ENCODE data around the gene HPCA.

Gene HPCA

DNA sequence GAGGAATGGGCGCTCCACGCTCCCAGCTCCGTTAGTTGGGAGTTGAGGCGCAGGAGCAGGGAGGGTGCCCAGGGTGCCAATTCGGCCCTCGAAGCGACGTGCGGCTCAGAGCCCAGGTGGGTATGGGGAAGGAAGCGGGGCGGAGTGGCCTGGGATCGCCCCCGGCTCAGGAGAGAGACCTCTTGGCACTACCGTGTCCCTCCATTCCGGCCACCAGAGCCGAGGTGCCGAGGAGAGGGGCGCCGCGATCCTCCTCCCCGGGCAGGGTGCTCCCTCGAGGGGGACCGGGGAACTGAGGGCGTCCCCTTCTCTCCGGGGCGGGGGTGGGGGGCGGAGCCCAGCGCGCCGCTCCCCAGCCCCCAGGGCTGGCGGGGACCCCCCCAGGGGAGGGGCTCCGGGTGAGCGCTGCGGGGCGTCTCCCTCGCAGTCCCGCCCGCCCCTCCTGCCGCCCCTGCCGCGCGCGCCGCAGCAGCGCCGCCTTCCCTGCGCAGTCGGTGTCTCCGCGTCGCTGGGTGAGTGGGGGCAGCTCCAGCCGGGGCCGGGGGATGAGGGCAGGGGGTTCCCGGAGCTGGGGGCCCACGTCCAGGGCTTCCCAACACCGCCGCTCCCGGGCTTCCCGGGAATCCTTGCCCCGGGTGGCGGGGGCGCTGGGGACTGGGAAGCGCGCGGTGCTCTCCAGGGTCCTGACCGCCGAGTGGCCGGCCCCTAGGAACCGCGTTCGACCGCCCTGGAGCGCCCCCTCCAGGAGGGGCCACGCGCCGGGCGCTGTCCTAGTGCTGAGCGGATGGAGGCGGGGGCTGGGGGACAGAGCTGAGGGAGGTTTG lies at the start of gene HPCA:
HPCA (plus strand) TSS at position 488 of the 824 bp plus-strand sequence. CDS start 2,408 bp downstream, outside the sequence.
- no peak within 1 kb of the TSS for H3K4me3 ChIP-seq (ENCODE audit: control insufficient read depth, low read depth, low read length)
- TF ChIP-seq, protein P1, sequence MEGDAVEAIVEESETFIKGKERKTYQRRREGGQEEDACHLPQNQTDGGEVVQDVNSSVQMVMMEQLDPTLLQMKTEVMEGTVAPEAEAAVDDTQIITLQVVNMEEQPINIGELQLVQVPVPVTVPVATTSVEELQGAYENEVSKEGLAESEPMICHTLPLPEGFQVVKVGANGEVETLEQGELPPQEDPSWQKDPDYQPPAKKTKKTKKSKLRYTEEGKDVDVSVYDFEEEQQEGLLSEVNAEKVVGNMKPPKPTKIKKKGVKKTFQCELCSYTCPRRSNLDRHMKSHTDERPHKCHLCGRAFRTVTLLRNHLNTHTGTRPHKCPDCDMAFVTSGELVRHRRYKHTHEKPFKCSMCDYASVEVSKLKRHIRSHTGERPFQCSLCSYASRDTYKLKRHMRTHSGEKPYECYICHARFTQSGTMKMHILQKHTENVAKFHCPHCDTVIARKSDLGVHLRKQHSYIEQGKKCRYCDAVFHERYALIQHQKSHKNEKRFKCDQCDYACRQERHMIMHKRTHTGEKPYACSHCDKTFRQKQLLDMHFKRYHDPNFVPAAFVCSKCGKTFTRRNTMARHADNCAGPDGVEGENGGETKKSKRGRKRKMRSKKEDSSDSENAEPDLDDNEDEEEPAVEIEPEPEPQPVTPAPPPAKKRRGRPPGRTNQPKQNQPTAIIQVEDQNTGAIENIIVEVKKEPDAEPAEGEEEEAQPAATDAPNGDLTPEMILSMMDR (conservative IDR thresholded peaks at IDR 0.05; ENCODE audit: control insufficient read depth, insufficient read depth, low read depth, low read length): peak; percentile 48
- peak; percentile 41 for DNase-seq (ENCODE audit: low read depth)

DNA sequence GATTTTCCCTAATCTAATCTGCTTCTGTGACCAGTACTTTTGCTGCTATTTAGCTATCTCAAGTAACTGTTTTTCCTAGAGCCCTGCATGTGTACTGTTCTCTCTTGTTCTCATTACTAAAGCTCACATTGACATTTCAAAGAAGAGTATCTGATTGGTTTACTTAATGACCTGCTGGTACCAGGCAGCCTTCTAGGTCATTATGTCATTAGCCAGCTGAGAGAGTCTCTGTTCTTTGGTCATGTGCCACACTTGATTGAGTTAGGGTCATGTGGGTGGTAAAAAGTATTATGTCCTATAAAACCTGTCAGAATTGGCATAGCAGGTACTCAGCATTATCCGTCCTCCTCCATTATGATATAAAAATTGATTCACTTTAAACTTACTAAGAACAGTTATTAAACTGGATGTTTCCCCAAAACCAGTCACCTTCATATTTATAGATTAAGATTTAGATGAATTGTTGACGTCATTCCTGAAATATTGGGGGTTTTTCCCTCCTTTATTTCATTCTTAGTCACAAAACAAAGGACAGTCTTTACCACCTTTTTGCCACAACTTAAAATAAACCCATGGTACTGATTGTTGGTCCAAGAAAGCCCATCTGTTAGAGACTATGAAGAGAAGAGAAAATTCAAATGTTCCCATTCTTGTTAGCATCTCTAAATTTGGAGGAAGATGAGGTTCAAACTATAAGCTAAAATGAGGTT lies 37.8 kb upstream of the HPCA start:
- H3K4me3 ChIP-seq (ENCODE audit: control insufficient read depth, low read depth, low read length): no peak overlapping the region
- no peak for DNase-seq (ENCODE audit: low read depth)
- TF ChIP-seq, protein P1 (conservative IDR thresholded peaks at IDR 0.05; ENCODE audit: control insufficient read depth, insufficient read depth, low read depth, low read length): no peak

DNA sequence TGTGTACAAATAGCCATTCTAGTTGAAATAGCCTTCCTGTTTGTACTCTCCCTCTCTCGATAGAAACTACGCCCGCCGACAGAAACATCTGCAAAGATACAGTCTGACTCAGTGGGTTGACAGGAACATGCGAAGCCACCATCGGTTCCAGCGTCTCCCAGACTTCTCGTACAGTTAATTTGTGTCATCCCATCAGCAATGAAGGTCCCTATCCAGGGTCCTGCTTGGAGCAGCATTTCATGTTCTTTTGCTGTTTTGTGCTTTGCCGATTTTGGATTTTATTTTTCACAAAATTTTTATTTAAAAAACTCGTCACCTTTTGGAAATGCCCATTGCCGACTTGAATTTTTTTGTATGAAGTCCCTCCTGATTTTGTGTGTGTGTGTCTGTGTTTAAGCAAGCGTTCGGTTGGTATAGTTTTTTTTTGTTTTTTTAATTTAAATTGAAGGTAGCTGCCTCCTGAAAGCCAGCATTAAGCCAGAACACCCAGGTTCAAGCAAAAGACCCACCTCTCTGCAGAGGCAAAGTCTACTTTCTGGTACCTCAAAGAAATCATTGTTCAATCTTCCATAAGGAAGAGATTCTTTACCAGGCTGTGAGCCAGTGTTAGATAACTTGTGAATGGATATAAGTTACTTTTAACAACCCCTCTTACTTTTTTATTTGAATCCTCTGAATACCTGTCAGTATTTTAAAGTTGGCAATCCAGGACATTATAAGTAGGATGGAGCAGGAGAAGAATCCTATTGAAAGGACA lies 30.3 kb upstream of the HPCA start:
- H3K4me3 ChIP-seq (ENCODE audit: control insufficient read depth, low read depth, low read length): no peak overlapping the region
- TF ChIP-seq, protein P1 (conservative IDR thresholded peaks at IDR 0.05; ENCODE audit: control insufficient read depth, insufficient read depth, low read depth, low read length): no peak
- no peak for DNase-seq (ENCODE audit: low read depth)

DNA sequence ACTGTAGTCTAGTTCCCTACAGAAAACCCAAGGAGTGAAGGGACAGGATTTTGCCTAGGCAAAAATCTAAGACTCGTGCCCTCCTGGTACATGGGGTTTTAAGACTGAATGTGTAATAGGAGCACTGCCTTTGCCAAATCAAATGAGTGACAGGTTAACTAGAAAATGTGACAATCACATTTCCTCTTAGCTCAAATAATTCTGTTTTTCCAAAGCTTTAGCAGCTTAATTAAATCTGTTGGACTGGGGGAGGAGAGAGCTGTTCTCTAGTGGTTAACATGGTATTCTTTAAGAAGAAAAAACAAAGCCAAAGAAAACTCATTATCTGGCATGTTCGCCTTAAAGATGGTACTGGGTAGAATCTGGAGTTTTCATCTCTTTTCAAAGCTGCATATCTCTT lies 28.2 kb upstream of the HPCA start:
- H3K4me3 ChIP-seq (ENCODE audit: control insufficient read depth, low read depth, low read length): no peak overlapping the region
- TF ChIP-seq, protein P1 (conservative IDR thresholded peaks at IDR 0.05; ENCODE audit: control insufficient read depth, insufficient read depth, low read depth, low read length): no peak
- no peak for DNase-seq (ENCODE audit: low read depth)

DNA sequence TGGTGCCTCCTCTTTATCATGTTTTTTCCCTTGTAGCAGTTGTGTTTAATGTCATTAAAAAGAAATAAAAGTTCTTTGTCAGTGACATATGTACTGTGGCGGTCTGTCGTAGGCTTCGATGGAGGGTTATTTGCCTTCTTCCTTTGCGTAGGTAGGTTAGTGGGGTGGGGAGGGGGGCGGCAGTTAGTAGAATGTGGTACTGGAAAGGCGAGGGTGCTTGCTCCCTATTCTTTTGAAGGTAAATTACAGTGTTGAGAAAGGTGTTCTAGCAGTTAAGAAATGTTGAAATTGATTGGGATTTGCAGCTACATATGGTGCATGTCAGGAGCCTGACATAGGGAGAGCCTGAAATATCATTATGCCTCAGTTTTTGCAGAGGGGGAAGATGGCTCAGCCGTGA lies 27.5 kb upstream of the HPCA start:
- TF ChIP-seq, protein P1 (conservative IDR thresholded peaks at IDR 0.05; ENCODE audit: control insufficient read depth, insufficient read depth, low read depth, low read length): no peak
- no peak for DNase-seq (ENCODE audit: low read depth)
- no peak overlapping the region for H3K4me3 ChIP-seq (ENCODE audit: control insufficient read depth, low read depth, low read length)

DNA sequence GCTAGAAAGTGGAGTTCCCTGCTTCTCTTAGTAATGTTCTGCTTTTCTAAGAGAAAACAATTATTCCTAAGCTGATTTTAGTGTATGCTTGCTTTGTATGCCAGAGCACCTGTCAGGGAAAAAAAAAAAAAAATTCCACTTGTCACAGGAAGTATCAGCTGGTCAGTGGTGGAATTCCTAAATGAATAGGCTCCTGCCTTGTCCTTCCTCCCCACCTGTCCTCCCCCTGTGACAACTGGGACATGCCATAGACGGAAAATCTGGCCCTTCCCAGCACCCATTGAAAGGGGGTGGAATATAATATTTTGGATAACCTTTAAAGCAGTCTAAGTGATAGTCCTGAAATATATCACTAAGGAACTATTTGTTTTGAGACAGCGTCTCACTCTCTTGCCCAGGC lies 26.4 kb upstream of the HPCA start:
- no peak for DNase-seq (ENCODE audit: low read depth)
- H3K4me3 ChIP-seq (ENCODE audit: control insufficient read depth, low read depth, low read length): no peak overlapping the region
- TF ChIP-seq, protein P1 (conservative IDR thresholded peaks at IDR 0.05; ENCODE audit: control insufficient read depth, insufficient read depth, low read depth, low read length): no peak

Measured in fibroblast of mammary gland (primary cell).